Transverse colon (tissue), 3 donors: ENCODE results near the gene RIPOR1.

Source experiments
- EP300 ChIP-seq: sonication (generic); formaldehyde crosslinking; IDR thresholded peaks from one replicate; pipeline ENCODE4 v1.6.1; 2017; ENCODE audit warnings: antibody characterized with exemption, low read depth
- TF ChIP-seq, protein P1 (sequence below), 5 experiments: fragments of 200-600 bp in 3 of 5; fragments of 450-650 bp in 2 of 5; sonication (generic) in 3 of 5; IDR thresholded peaks; 1 replicate in 2 of 5; 2 replicates in 3 of 5; pipeline ENCODE4 v1.5.1; 2016 to 2017; ENCODE audit warnings: antibody characterized with exemption in 5 of 5, inconsistent platforms in 3 of 5, mild to moderate bottlenecking in 2 of 5, moderate library complexity in 1 of 5

GRCh38 chr16:67509016-67509415, 19.6 kb upstream of the RIPOR1 start:
- TF ChIP-seq, protein P1, sequence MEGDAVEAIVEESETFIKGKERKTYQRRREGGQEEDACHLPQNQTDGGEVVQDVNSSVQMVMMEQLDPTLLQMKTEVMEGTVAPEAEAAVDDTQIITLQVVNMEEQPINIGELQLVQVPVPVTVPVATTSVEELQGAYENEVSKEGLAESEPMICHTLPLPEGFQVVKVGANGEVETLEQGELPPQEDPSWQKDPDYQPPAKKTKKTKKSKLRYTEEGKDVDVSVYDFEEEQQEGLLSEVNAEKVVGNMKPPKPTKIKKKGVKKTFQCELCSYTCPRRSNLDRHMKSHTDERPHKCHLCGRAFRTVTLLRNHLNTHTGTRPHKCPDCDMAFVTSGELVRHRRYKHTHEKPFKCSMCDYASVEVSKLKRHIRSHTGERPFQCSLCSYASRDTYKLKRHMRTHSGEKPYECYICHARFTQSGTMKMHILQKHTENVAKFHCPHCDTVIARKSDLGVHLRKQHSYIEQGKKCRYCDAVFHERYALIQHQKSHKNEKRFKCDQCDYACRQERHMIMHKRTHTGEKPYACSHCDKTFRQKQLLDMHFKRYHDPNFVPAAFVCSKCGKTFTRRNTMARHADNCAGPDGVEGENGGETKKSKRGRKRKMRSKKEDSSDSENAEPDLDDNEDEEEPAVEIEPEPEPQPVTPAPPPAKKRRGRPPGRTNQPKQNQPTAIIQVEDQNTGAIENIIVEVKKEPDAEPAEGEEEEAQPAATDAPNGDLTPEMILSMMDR (IDR thresholded peaks at IDR 0.05), result no peak
- no peak for TF ChIP-seq EP300
